MM.1S (cell line): ENCODE data around the gene SCPEP1.
A peak's percentile ranks its signal among the peaks of the same experiment; 100 is the strongest.
"Not testable (repeated sequence)": the region's sequence is repeated elsewhere in the genome, so short reads cannot be mapped to it uniquely, and the experiment has no call there.

ENCODE experiments used
- DNase-seq: peaks from one replicate; pipeline ENCODE4 v3.0.0-alpha.2; 2015
- H2AFZ ChIP-seq: fragments of 300-600 bp; sonication (generic); 2 replicates; pipeline ENCODE4 v1.6.0; 2016; ENCODE audit warnings: antibody characterized with exemption, low read length
- H3F3A ChIP-seq: fragments of 300-600 bp; sonication (generic); 2 replicates; pipeline ENCODE4 v1.6.1; 2016; ENCODE audit warnings: mild to moderate bottlenecking, antibody characterized with exemption, low read length, moderate library complexity, mixed read lengths; ENCODE audit not compliant: insufficient read depth
- H3K27ac ChIP-seq: fragments of 300-600 bp; sonication (generic); 2 replicates; pipeline ENCODE4 v1.5.1; 2016; ENCODE audit warnings: mild to moderate bottlenecking, low read length
- H3K27me3 ChIP-seq: fragments of 300-600 bp; sonication (generic); replicated peaks from 2 replicates; pipeline ENCODE4 v1.6.0; 2016; ENCODE audit warnings: low read length; ENCODE audit not compliant: insufficient read depth
- H3K36me3 ChIP-seq: fragments of 300-600 bp; sonication (generic); replicated peaks from 2 replicates; pipeline ENCODE4 v1.6.1; 2016; ENCODE audit warnings: mild to moderate bottlenecking, low read length, mixed read lengths; ENCODE audit not compliant: insufficient read depth
- H3K4me1 ChIP-seq: fragments of 300-600 bp; sonication (generic); 2 replicates; pipeline ENCODE4 v1.6.1; 2016; ENCODE audit warnings: low read length, mixed read lengths
- H3K4me2 ChIP-seq: fragments of 300-600 bp; sonication (generic); 2 replicates; pipeline ENCODE4 v1.6.0; 2016; ENCODE audit warnings: low read depth, low read length
- H3K4me3 ChIP-seq: fragments of 300-600 bp; sonication (generic); 2 replicates; pipeline ENCODE4 v1.5.1; 2016; ENCODE audit warnings: low read length, mixed read lengths
- H3K79me2 ChIP-seq: fragments of 300-600 bp; sonication (generic); 2 replicates; pipeline ENCODE4 v1.6.1; 2016; ENCODE audit warnings: mixed run types, low read length, mixed read lengths
- H3K9ac ChIP-seq: fragments of 300-600 bp; sonication (generic); 2 replicates; pipeline ENCODE4 v1.6.1; 2016; ENCODE audit warnings: low read length, mixed read lengths
- H3K9me2 ChIP-seq: fragments of 300-600 bp; sonication (generic); replicated peaks from 2 replicates; pipeline ENCODE4 v1.6.1; 2016; ENCODE audit warnings: mild to moderate bottlenecking, low read length, mixed read lengths; ENCODE audit not compliant: insufficient read depth
- H3K9me3 ChIP-seq: fragments of 300-600 bp; sonication (generic); replicated peaks from 2 replicates; pipeline ENCODE4 v1.6.1; 2016; ENCODE audit warnings: mild to moderate bottlenecking, low read length, mixed read lengths; ENCODE audit not compliant: insufficient read depth
- H4K20me1 ChIP-seq: fragments of 300-600 bp; sonication (generic); 2 replicates; pipeline ENCODE4 v1.6.1; 2016; ENCODE audit warnings: mild to moderate bottlenecking, low read length, moderate library complexity, mixed read lengths; ENCODE audit not compliant: insufficient read depth
- CTCF ChIP-seq: fragments of 300-600 bp; sonication (generic); IDR thresholded peaks from 2 replicates; pipeline ENCODE4 v1.5.1; 2016; ENCODE audit warnings: antibody characterized with exemption, low read length, mixed read lengths
- EZH2 ChIP-seq: fragments of 300-600 bp; sonication (generic); optimal IDR thresholded peaks from 2 replicates; pipeline ENCODE3; 2017; ENCODE audit warnings: low read depth, mild to moderate bottlenecking, antibody characterized with exemption, low read length, mixed read lengths
- EZH2phosphoT487 ChIP-seq: fragments of 300-600 bp; sonication (generic); IDR thresholded peaks from 2 replicates; pipeline ENCODE4 v1.6.1; 2018; ENCODE audit warnings: antibody characterized with exemption, low read length

SCPEP1 gene

GRCh38 chr17:56976941-56977608, 856 bp upstream of the SCPEP1 start:
- Histone ChIP-seq H3K9me2 (no peaks in the 10 kb centered on the region), H3K4me1 (peaks cover 29% of the 10 kb centered on the region), H2AFZ (no peak overlapping the region), H3K36me3 (no peaks in the 10 kb centered on the region; the same call in none of the 2 replicates), H3K4me2 (peak overlapping the region; percentile 74), H3K4me3 (peak overlapping the region; percentile 70; the same call in 1 of the 2 replicates), H3K9ac (no peak overlapping the region), H3K27ac (no peak overlapping the region), H4K20me1 (peaks cover 5% of the 10 kb centered on the region; the same call in 1 of the 2 replicates), H3F3A (peaks cover 21% of the 10 kb centered on the region), H3K9me3 (no peaks in the 10 kb centered on the region), H3K27me3 (no peaks in the 10 kb centered on the region), H3K79me2 (peaks cover 41% of the 10 kb centered on the region)
- no peak for DNase-seq
- TF ChIP-seq EZH2 = no peak
- no peak for TF ChIP-seq CTCF
- no peak for TF ChIP-seq EZH2phosphoT487

GRCh38 chr17:56978441-56979090, 635 bp downstream of the SCPEP1 start:
- peaks cover 40% of the 10 kb centered on the region for H3K4me1 ChIP-seq

GRCh38 chr17:56979091-56979480, 1.2 kb downstream of the SCPEP1 start:
- H3K4me3 ChIP-seq = peak overlapping the region; percentile 70
- H3K9me2 ChIP-seq = no peaks in the 10 kb centered on the region
- H3K36me3 ChIP-seq = no peaks in the 10 kb centered on the region; the same call in none of the 2 replicates
- peak; percentile 33 for DNase-seq
- no peaks in the 10 kb centered on the region for H3K27me3 ChIP-seq
- H3K4me2 ChIP-seq = peak overlapping the region; percentile 85
- peaks cover 7% of the 10 kb centered on the region; the same call in 1 of the 2 replicates for H4K20me1 ChIP-seq
- peaks cover 61% of the 10 kb centered on the region for H3K79me2 ChIP-seq
- peak overlapping the region; percentile 82 for H3K27ac ChIP-seq
- peak overlapping the region; percentile 86 for H3K9ac ChIP-seq
- H3K4me1 ChIP-seq = peaks cover 40% of the 10 kb centered on the region
- H3F3A ChIP-seq = peaks cover 21% of the 10 kb centered on the region
- H3K9me3 ChIP-seq = no peaks in the 10 kb centered on the region
- no peak for TF ChIP-seq EZH2phosphoT487
- TF ChIP-seq CTCF = no peak
- no peak for TF ChIP-seq EZH2
- H2AFZ ChIP-seq = peak overlapping the region; percentile 65; the same call in 1 of the 2 replicates

More at GRCh38 chr17:56978441-56979090, 635 bp downstream of the SCPEP1 start:
- H4K20me1 ChIP-seq = peaks cover 7% of the 10 kb centered on the region; the same call in 1 of the 2 replicates
- H3K4me2 ChIP-seq = peak overlapping the region; percentile 85
- no peaks in the 10 kb centered on the region for H3K9me2 ChIP-seq
- H3K9ac ChIP-seq = peak overlapping the region; percentile 86
- peaks cover 21% of the 10 kb centered on the region for H3F3A ChIP-seq
- H3K9me3 ChIP-seq = no peaks in the 10 kb centered on the region
- peak; percentile 55 for DNase-seq
- peak overlapping the region; percentile 82 for H3K27ac ChIP-seq
- H3K4me3 ChIP-seq = peak overlapping the region; percentile 70
- no peaks in the 10 kb centered on the region for H3K27me3 ChIP-seq
- peak overlapping the region; percentile 65 for H2AFZ ChIP-seq
- H3K36me3 ChIP-seq = no peaks in the 10 kb centered on the region; the same call in none of the 2 replicates
- peaks cover 56% of the 10 kb centered on the region for H3K79me2 ChIP-seq
- TF ChIP-seq CTCF (no peak), EZH2phosphoT487 (no peak), EZH2 (no peak)

- not testable (repeated sequence) for H3K4me3 ChIP-seq, H3K27ac ChIP-seq, H3K9me3 ChIP-seq, H3K9me2 ChIP-seq, H3K27me3 ChIP-seq, H3K36me3 ChIP-seq, H4K20me1 ChIP-seq, H2AFZ ChIP-seq, DNase-seq, H3K9ac ChIP-seq
- Histone ChIP-seq H3K4me1 (peaks cover 40% of the 10 kb centered on the region), H3F3A (peaks cover 21% of the 10 kb centered on the region), H3K4me2 (peak overlapping the region; percentile 30; the same call in 1 of the 2 replicates), H3K79me2 (peaks cover 75% of the 10 kb centered on the region)
Observed at GRCh38 chr17:56980526-56980925, 2.6 kb downstream of the SCPEP1 start.
